Adrenal gland (tissue), 12 donors: ENCODE data around the gene ADAM17. TPM values are rescaled to one million over a fixed set of nuclear protein-coding genes. Genes with fewer than 3 reads are reported as not detected.
"Not testable (repeated sequence)": the region's sequence is repeated elsewhere in the genome, so short reads cannot be mapped to it uniquely, and the experiment has no call there.

Experiments
- DNase-seq, 7 donors: peaks; one replicate each; pipeline ENCODE4 v3.0.0-alpha.2; 2019 to 2020
- H3K27ac ChIP-seq, 5 donors: fragments of 200-600 bp; sonication (generic) in 4 of 5; 1 replicate in 3 of 5; 2 replicates in 2 of 5; pipeline versions ENCODE4 v1.5.1 to v1.8.0; 2016 to 2020; ENCODE audit warnings: mild to moderate bottlenecking in 1 of 5
- H3K27me3 ChIP-seq: fragments of 200-600 bp; 2 replicates; pipeline ENCODE4 v1.8.0; 2021
- H3K36me3 ChIP-seq, 2 donors: fragments of 200-600 bp; replicated peaks in 1 of 2; 1 replicate in 1 of 2; 2 replicates in 1 of 2; pipeline versions ENCODE4 v1.5.1 to v1.8.0; 2018 to 2022
- H3K4me1 ChIP-seq, 2 donors: fragments of 200-600 bp; replicated peaks in 1 of 2; 1 replicate in 1 of 2; 2 replicates in 1 of 2; pipeline versions ENCODE4 v1.5.1 to v1.8.0; 2018 to 2021
- H3K4me3 ChIP-seq, 4 donors: fragments of 200-600 bp; sonication (generic) in 3 of 4; one replicate each; pipeline ENCODE4 v1.5.1; 2016 to 2018
- H3K9me3 ChIP-seq, 3 donors: fragments of 200-600 bp; sonication (generic) in 1 of 3; replicated peaks in 1 of 3; 1 replicate in 2 of 3; 2 replicates in 1 of 3; pipeline versions ENCODE4 v1.5.1 to v1.8.0; 2016 to 2021
- CTCF ChIP-seq, 6 experiments: fragments of 450-650 bp in 4 of 6; fragments of 200-600 bp in 2 of 6; sonication (generic) in 1 of 6; IDR thresholded peaks; 1 replicate in 5 of 6; 2 replicates in 1 of 6; pipeline versions ENCODE4 v1.5.1 to v1.8.0; 2016 to 2021; ENCODE audit warnings: antibody characterized with exemption in 6 of 6, mild to moderate bottlenecking in 2 of 6, moderate library complexity in 1 of 6
- POLR2A ChIP-seq, 2 donors: fragments of 450-650 bp; IDR thresholded peaks; one replicate each; pipeline ENCODE4 v1.6.1; 2017; ENCODE audit warnings: antibody characterized with exemption in 2 of 2, mild to moderate bottlenecking in 2 of 2, moderate library complexity in 1 of 2
- WGBS, 4 donors: extraction: QIAGEN DNeasy Blood & Tissue Kit in 2 of 4; methylation state at CpG; one replicate each; pipeline versions ENCODE4 v1.1.5 to v1.1.7; 2013 to 2017; 5-methylcytosine and 5-hydroxymethylcytosine counted together
- intact Hi-C, 2 donors: fragments of 100-400 bp; cut with DNase I; formaldehyde crosslinking; loops; one replicate each; pipeline versions ENCODE4 v1.14.1 to v1.15.0; 2022 to 2023
- polyA plus RNA-seq, 3 donors: library from polyadenylated mRNA; stranded (reverse); fragments of 200-250 nt in 2 of 3; fragments of 350-450 nt in 1 of 3; fragmentation: Illumina TruSeq in 1 of 3; extraction: RNeasy Lipid Tissue Mini Kit (QIAGEN cat#74804) in 1 of 3; gene quantifications; one replicate each; pipeline ENCODE4 v1.2.3, GENCODE V29; 2013 to 2014
- total RNA-seq, 9 donors: library from RNA; depleted of rRNA in 4 of 9; stranded (reverse); fragments of >200 nt in 4 of 9; fragments of 120-200 nt in 1 of 9; fragmentation: NEBNext Ultra II Directional in 1 of 9; extraction: Animal tissue kit (Norgen Biotek cat#: 25700) in 1 of 9; gene quantifications; one replicate each; pipeline versions ENCODE4 v1.1.0 to v1.2.4, GENCODE V29; 2013 to 2023
- donor health status: healthy with polysubstance abuse.
- donor health status: Bipolar disorder and iron deficiency.
- donor health status: DM: yes; HTN: yes; CAD: no.
- donor health status: DM: no; HTN: no; CAD: no.
- donor health status: DM: no; HTN: no; CAD: no.
- donor health status: DM: yes; HTN: yes; CAD: no.

ADAM17 gene
- total and polyA plus RNA-seq, 12 donors = 10.6 to 39.4 (median 19.7) TPM

GRCh38 chr2:9596621-9597311 is 41.1 kb upstream of the ADAM17 start:
- H3K9me3 ChIP-seq = peaks cover 0 to 16% (median 0%) of the 10 kb centered on the region in 3 donors
- peaks cover 16 to 32% of the 10 kb centered on the region in 2 donors for H3K4me1 ChIP-seq
- 90 to 91% (median 91%) methylated on average over 10 of the region's 10 CpGs for WGBS, 4 donors
- peak overlapping the region in 1 of 5 donors; percentile 8 for H3K27ac ChIP-seq
- TF ChIP-seq CTCF (IDR thresholded peaks at IDR 0.05) (no peak), POLR2A (IDR thresholded peaks at IDR 0.05) (no peak)
- DNase-seq = no peak
- intact Hi-C loops = no loop called here
- no peaks in the 10 kb centered on the region for H3K27me3 ChIP-seq
- H3K36me3 ChIP-seq = no peaks in the 10 kb centered on the region
- H3K4me3 ChIP-seq = no peak overlapping the region

GRCh38 chr2:9595746-9596145 is 40.1 kb upstream of the ADAM17 start:
- H3K27ac ChIP-seq = peak overlapping the region in 2 of 5 donors; percentile 51 to 84
- H3K36me3 ChIP-seq = no peaks in the 10 kb centered on the region
- intact Hi-C loops = no loop called here
- H3K27me3 ChIP-seq = no peaks in the 10 kb centered on the region
- DNase-seq = no peak
- peaks cover 0 to 16% (median 0%) of the 10 kb centered on the region in 3 donors for H3K9me3 ChIP-seq
- TF ChIP-seq CTCF (IDR thresholded peaks at IDR 0.05) = no peak
- no peak for TF ChIP-seq POLR2A (IDR thresholded peaks at IDR 0.05)
- H3K4me1 ChIP-seq = peaks cover 16 to 35% of the 10 kb centered on the region in 2 donors
- WGBS, 4 donors = 42 to 62% (median 53%) methylated on average over 2 of the region's 2 CpGs
- no peak overlapping the region for H3K4me3 ChIP-seq

GRCh38 chr2:9595256-9595655 is 39.6 kb upstream of the ADAM17 start:
- H3K4me3 ChIP-seq, H3K27me3 ChIP-seq, intact Hi-C loops, H3K36me3 ChIP-seq: not testable (repeated sequence)
- DNase-seq = peak in 5 of 7 donors; percentile 41 to 67 (median 57)
- peak overlapping the region in 4 of 5 donors; percentile 46 to 88 (median 68) for H3K27ac ChIP-seq
- H3K4me1 ChIP-seq = peaks cover 16 to 40% of the 10 kb centered on the region in 2 donors
- 35 to 49% (median 40%) methylated on average over 6 of the region's 6 CpGs for WGBS, 4 donors
- H3K9me3 ChIP-seq = peaks cover 0 to 16% (median 0%) of the 10 kb centered on the region in 3 donors

GRCh38 chr2:9594366-9595054 is 38.9 kb upstream of the ADAM17 start:
- Histone ChIP-seq H3K4me1 (peaks cover 16 to 40% of the 10 kb centered on the region in 2 donors), H3K27ac (peak overlapping the region in 4 of 5 donors; percentile 46 to 88 (median 68)), H3K4me3 (no peak overlapping the region), H3K27me3 (no peaks in the 10 kb centered on the region), H3K36me3 (no peaks in the 10 kb centered on the region), H3K9me3 (peaks cover 0 to 9% (median 0%) of the 10 kb centered on the region in 3 donors)
- no peak for TF ChIP-seq CTCF (IDR thresholded peaks at IDR 0.05)
- TF ChIP-seq POLR2A (IDR thresholded peaks at IDR 0.05) = peak in 1 of 2 donors; percentile 24
- peak; percentile 43 to 80 (median 68) for DNase-seq
- intact Hi-C loops = no loop called here
- 43 to 62% (median 47%) methylated on average over 2 of the region's 2 CpGs for WGBS, 4 donors
